Sigmoid colon (tissue), 7 donors: Measurements from ENCODE around the gene SGCE. TPM values are rescaled to one million over a fixed set of nuclear protein-coding genes. Genes with fewer than 3 reads are reported as not detected.

Experiments
- DNase-seq: peaks from one replicate; pipeline ENCODE4 v3.0.0-alpha.2; 2019
- H3K27ac ChIP-seq, 4 donors: fragments of 200-600 bp; sonication (generic); one replicate each; pipeline ENCODE4 v1.5.1; 2016 to 2019; ENCODE audit warnings: mild to moderate bottlenecking in 1 of 4
- H3K27me3 ChIP-seq, 3 donors: fragments of 200-600 bp; sonication (generic); one replicate each; pipeline ENCODE4 v1.5.1; 2019; ENCODE audit warnings: mild to moderate bottlenecking in 1 of 3
- H3K36me3 ChIP-seq, 4 donors: fragments of 200-600 bp; sonication (generic); one replicate each; pipeline ENCODE4 v1.5.1; 2016 to 2019
- H3K4me1 ChIP-seq, 4 donors: fragments of 200-600 bp; sonication (generic); one replicate each; pipeline ENCODE4 v1.5.1; 2017 to 2019
- H3K4me3 ChIP-seq, 4 donors: fragments of 200-600 bp; sonication (generic); one replicate each; pipeline ENCODE4 v1.5.1; 2017 to 2019; ENCODE audit warnings: mild to moderate bottlenecking in 2 of 4, moderate library complexity in 1 of 4
- H3K9me3 ChIP-seq, 4 donors: fragments of 200-600 bp in 3 of 4; sonication (generic) in 3 of 4; one replicate each; pipeline versions ENCODE4 v1.5.1 to v1.6.1; 2013 to 2019
- EP300 ChIP-seq, 4 donors: sonication (generic); formaldehyde crosslinking; IDR thresholded peaks; one replicate each; pipeline ENCODE4 v1.6.1; 2017; ENCODE audit warnings: antibody characterized with exemption in 4 of 4
- POLR2A ChIP-seq, 2 donors: fragments of 450-650 bp; IDR thresholded peaks; one replicate each; pipeline ENCODE4 v1.6.1; 2016; ENCODE audit warnings: antibody characterized with exemption in 2 of 2, mild to moderate bottlenecking in 2 of 2, moderate library complexity in 2 of 2
- POLR2AphosphoS5 ChIP-seq, 4 donors: sonication (generic); formaldehyde crosslinking; IDR thresholded peaks; one replicate each; pipeline ENCODE4 v1.6.1; 2017; ENCODE audit warnings: antibody characterized with exemption in 4 of 4
- WGBS, 2 donors: extraction: QIAGEN DNeasy Blood & Tissue Kit; methylation state at CpG; one replicate each; pipeline ENCODE4 v1.1.7; 2013; 5-methylcytosine and 5-hydroxymethylcytosine counted together
- intact Hi-C: fragments of 100-400 bp; cut with DNase I; formaldehyde crosslinking; loops from one replicate; pipeline ENCODE4 v1.15.1; 2023
- polyA plus RNA-seq, 3 donors: library from polyadenylated mRNA; stranded (reverse); fragments of 200-250 nt; gene quantifications; one replicate each; pipeline ENCODE4 v1.2.3, GENCODE V29; 2013
- total RNA-seq, 4 donors: library from RNA; depleted of rRNA; stranded (reverse); fragments of >200 nt; gene quantifications; one replicate each; pipeline ENCODE4 v1.1.0, GENCODE V29; 2016
- TF ChIP-seq, protein P1 (sequence below), 4 experiments: fragments of 450-650 bp in 3 of 4; fragments of 200-600 bp in 1 of 4; IDR thresholded peaks; one replicate each; pipeline ENCODE4 v1.5.1; 2016 to 2019; ENCODE audit warnings: antibody characterized with exemption in 4 of 4, mild to moderate bottlenecking in 3 of 4, moderate library complexity in 2 of 4
- donor health status: healthy with polysubstance abuse.
- donor health status: Bipolar disorder and iron deficiency.
- donor health status: healthy.

The SGCE gene
- total and polyA plus RNA-seq, 7 donors = 2.8 to 244 (median 135) TPM

DNA sequence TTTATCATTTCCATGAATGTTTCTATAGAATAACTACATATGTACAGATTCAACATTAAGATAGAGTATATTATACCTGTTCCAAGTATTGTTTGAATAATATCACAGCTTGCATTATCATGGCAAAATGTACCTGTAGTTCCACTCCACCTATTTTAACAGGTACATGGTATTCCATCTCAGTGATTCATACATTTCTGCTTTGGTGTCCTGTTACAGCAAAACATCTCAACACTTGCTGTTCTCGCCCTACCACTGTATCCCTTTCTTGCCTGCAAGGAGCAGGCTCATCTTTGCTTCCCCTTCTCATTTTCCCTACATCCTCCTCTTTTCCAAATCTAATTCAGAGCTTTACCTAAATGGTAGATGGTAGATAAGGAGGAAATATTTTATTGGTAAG lies 27.1 kb upstream of the SGCE start:
- DNase-seq = no peak
- H3K27ac ChIP-seq = no peak overlapping the region
- no peaks in the 10 kb centered on the region for H3K4me1 ChIP-seq
- 91 to 96% methylated on average over 1 of the region's 1 CpG for WGBS, 2 donors
- no peaks in the 10 kb centered on the region for H3K9me3 ChIP-seq
- no peaks in the 10 kb centered on the region for H3K36me3 ChIP-seq
- TF ChIP-seq POLR2A (IDR thresholded peaks at IDR 0.05) (no peak), EP300 (IDR thresholded peaks at IDR 0.05) (no peak), POLR2AphosphoS5 (IDR thresholded peaks at IDR 0.05) (no peak)
- TF ChIP-seq, protein P1, sequence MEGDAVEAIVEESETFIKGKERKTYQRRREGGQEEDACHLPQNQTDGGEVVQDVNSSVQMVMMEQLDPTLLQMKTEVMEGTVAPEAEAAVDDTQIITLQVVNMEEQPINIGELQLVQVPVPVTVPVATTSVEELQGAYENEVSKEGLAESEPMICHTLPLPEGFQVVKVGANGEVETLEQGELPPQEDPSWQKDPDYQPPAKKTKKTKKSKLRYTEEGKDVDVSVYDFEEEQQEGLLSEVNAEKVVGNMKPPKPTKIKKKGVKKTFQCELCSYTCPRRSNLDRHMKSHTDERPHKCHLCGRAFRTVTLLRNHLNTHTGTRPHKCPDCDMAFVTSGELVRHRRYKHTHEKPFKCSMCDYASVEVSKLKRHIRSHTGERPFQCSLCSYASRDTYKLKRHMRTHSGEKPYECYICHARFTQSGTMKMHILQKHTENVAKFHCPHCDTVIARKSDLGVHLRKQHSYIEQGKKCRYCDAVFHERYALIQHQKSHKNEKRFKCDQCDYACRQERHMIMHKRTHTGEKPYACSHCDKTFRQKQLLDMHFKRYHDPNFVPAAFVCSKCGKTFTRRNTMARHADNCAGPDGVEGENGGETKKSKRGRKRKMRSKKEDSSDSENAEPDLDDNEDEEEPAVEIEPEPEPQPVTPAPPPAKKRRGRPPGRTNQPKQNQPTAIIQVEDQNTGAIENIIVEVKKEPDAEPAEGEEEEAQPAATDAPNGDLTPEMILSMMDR (IDR thresholded peaks at IDR 0.05) = no peak
- H3K4me3 ChIP-seq = no peak overlapping the region
- intact Hi-C loops = no loop called here
- H3K27me3 ChIP-seq = no peaks in the 10 kb centered on the region

DNA sequence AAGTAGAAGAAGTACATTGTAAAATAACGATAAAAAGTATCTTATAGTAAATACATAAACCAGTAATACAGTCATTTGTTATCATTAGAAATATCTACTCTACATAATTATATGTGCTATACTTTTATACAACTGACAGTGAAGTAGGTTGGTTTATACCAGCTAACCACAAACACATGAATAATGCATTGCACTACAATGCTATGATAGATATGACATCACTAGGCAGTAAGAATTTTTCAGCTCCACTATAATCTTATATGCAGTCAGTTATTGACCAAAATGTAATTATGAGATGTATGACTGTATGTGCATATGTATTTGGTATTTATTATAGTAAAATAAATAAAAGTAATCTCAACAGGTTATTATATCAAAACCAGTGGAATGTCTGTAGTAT lies 23.4 kb upstream of the SGCE start:
- no peak overlapping the region for H3K4me3 ChIP-seq
- WGBS, 2 donors = 93% methylated on average over 1 of the region's 1 CpG
- no peaks in the 10 kb centered on the region for H3K27me3 ChIP-seq
- H3K27ac ChIP-seq = no peak overlapping the region
- no peaks in the 10 kb centered on the region for H3K9me3 ChIP-seq
- intact Hi-C loops = no loop called here
- DNase-seq = no peak
- TF ChIP-seq POLR2AphosphoS5 (IDR thresholded peaks at IDR 0.05) (no peak), POLR2A (IDR thresholded peaks at IDR 0.05) (no peak), EP300 (IDR thresholded peaks at IDR 0.05) (no peak)
- TF ChIP-seq, protein P1 (IDR thresholded peaks at IDR 0.05) = no peak
- no peaks in the 10 kb centered on the region for H3K4me1 ChIP-seq
- no peaks in the 10 kb centered on the region for H3K36me3 ChIP-seq

DNA sequence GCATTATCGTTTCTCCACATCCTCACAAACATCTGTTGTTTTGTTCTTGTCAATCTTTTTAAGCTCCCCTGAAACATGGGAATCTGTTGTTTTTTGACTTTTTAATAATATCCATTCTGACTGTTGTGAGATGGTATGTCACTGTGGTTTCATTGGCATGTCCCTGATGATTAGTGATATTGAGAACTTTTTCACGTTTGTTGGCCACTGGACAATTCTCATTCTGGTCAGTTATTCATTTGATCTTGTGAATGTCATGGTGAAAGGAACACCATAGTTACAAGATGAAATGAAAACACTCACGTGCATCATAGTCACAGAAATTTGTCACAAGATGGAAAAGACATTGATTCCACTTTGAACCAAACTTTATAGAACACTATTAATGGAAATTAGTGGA lies 20.5 kb upstream of the SGCE start:
- DNase-seq = no peak
- Histone ChIP-seq H3K36me3 (no peaks in the 10 kb centered on the region), H3K4me1 (no peaks in the 10 kb centered on the region), H3K9me3 (no peaks in the 10 kb centered on the region), H3K27me3 (no peaks in the 10 kb centered on the region), H3K27ac (no peak overlapping the region), H3K4me3 (no peak overlapping the region)
- WGBS, 2 donors = 85 to 87% methylated on average over 3 of the region's 3 CpGs
- TF ChIP-seq, protein P1 (IDR thresholded peaks at IDR 0.05) = no peak
- TF ChIP-seq EP300 (IDR thresholded peaks at IDR 0.05) (no peak), POLR2AphosphoS5 (IDR thresholded peaks at IDR 0.05) (no peak), POLR2A (IDR thresholded peaks at IDR 0.05) (no peak)
- intact Hi-C loops = no loop called here

DNA sequence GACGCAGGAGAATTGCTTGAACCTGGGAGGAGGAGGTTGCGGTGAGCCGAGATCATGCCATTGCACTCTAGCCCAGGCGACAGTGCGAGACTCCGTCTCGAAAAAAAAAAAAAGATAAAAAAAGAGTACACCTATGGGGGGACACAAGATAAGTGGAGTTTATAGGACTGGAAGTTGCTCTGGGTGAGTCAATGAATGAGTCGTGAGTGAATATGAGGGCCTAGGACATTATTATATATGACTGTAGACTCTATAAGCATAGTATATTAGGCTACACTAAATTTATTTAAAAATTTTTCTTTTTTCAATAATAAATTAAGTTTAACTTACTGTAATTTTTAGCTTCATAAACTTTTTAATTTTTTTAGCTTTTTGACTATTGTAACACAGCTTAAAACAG lies 19.4 kb upstream of the SGCE start:
- no peaks in the 10 kb centered on the region for H3K27me3 ChIP-seq
- H3K9me3 ChIP-seq = no peaks in the 10 kb centered on the region
- H3K36me3 ChIP-seq = no peaks in the 10 kb centered on the region
- intact Hi-C loops = no loop called here
- no peaks in the 10 kb centered on the region for H3K4me1 ChIP-seq
- no peak for DNase-seq
- TF ChIP-seq POLR2AphosphoS5 (IDR thresholded peaks at IDR 0.05) = no peak
- TF ChIP-seq, protein P1 (IDR thresholded peaks at IDR 0.05) = no peak
- TF ChIP-seq EP300 (IDR thresholded peaks at IDR 0.05) = no peak
- TF ChIP-seq POLR2A (IDR thresholded peaks at IDR 0.05) = no peak
- no peak overlapping the region for H3K4me3 ChIP-seq
- 97 to 98% methylated on average over 8 of the region's 8 CpGs for WGBS, 2 donors
- no peak overlapping the region for H3K27ac ChIP-seq

DNA sequence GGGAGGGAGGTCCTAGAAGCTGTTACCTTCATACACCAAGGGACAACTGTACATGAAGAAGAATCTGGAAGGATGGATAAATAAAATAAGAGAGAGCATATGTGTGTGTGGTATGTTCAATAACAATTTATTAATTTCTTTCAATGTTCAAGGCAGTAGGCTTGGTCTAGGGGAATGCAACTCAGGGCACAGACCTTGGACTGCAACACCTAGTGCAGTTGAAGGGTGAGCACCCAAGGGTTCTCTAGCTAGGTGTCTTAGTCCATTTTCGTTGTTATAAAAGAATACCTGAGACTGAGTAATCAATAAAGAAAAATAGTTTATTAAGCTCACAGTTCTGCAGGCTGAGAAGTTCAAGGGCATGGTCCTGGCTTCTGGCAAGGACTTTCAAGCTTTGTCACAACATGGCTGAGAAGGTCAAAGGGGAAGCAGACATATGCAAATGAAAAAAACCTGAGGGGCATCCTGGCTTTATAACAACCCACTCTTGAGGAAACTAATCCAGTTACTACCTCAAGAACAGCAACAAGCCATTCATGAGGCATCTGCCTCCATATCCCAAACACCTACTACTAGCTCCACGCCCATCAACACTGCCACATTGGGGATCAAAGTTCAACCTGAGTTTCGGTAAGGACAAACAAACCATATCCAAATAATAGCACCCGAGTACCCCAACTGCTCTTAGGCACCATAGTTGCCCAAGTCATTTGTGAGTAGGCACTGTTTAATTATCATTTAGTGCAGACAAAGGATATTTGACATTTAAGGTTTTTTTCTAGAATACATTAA lies 15.7 kb upstream of the SGCE start:
- Histone ChIP-seq H3K36me3 (no peaks in the 10 kb centered on the region), H3K4me3 (no peak overlapping the region), H3K27ac (no peak overlapping the region), H3K4me1 (no peaks in the 10 kb centered on the region), H3K27me3 (no peaks in the 10 kb centered on the region), H3K9me3 (no peaks in the 10 kb centered on the region)
- TF ChIP-seq POLR2AphosphoS5 (IDR thresholded peaks at IDR 0.05) = no peak
- TF ChIP-seq EP300 (IDR thresholded peaks at IDR 0.05) = no peak
- TF ChIP-seq, protein P1 (IDR thresholded peaks at IDR 0.05) = no peak
- TF ChIP-seq POLR2A (IDR thresholded peaks at IDR 0.05) = no peak
- no peak for DNase-seq
- intact Hi-C loops = no loop called here
- 38 to 79% methylated on average over 4 of the region's 4 CpGs for WGBS, 2 donors
